ENCODE data around the gene MRFAP1.
"Not testable (repeated sequence)": the region's sequence is repeated elsewhere in the genome, so short reads cannot be mapped to it uniquely, and the experiment has no call there.

MRFAP1 gene

GRCh38 chr4:6612961-6613675 is 27.4 kb upstream of the MRFAP1 start:
- no peak for DNase-seq

- DNase-seq, result no peak
Measured at GRCh38 chr4:6613676-6614651, 26.5 kb upstream of the MRFAP1 start.

DNA sequence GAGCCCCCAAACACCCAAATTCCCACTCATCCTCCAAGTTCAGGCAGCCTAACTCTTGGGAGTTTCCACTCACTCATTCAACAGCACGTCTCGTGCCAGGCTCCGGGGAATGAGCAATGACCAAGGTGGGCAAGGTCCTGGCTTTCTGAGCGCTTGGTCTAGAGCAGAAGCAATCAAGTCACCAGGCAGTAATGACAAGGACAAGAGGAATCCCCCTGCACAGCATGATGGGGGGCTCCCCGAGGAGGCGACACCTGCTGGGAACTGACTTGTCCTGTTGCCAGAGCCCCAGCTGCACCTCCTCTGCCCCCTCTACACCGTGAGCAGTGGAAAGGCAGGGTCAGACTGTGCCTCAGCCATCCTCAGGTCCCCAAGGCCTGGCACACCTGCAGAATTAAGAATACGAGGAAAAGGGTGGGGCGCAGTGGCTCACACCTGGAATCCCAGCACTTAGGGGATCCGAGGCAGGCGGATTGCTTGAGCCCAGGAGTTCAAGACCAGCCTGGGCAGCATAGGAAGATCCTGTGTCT is 25.7 kb upstream of the MRFAP1 start:
- no peak for DNase-seq

GRCh38 chr4:6616087-6616995 is 24.1 kb upstream of the MRFAP1 start:
- DNase-seq, result no peak

DNA sequence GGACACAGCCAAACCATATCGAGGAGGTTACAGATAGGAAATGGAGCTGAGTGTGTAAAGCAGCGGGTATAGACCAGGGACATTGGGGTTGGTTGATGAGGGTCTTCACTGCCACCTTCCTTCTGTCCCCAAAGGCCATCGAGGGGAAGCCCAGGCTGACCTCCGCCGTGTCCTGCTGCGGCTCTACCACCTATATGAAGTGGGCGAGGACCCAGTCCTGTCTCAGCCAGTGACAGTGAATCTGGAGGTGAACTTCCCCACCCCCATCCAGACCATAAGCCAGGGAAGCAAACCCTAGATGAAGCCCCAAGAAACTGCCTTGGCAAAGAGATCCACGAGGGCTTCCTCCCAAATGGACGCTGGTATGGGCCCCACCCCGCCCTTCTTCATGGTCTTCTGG is 23.2 kb upstream of the MRFAP1 start:
- DNase-seq, result no peak

DNA sequence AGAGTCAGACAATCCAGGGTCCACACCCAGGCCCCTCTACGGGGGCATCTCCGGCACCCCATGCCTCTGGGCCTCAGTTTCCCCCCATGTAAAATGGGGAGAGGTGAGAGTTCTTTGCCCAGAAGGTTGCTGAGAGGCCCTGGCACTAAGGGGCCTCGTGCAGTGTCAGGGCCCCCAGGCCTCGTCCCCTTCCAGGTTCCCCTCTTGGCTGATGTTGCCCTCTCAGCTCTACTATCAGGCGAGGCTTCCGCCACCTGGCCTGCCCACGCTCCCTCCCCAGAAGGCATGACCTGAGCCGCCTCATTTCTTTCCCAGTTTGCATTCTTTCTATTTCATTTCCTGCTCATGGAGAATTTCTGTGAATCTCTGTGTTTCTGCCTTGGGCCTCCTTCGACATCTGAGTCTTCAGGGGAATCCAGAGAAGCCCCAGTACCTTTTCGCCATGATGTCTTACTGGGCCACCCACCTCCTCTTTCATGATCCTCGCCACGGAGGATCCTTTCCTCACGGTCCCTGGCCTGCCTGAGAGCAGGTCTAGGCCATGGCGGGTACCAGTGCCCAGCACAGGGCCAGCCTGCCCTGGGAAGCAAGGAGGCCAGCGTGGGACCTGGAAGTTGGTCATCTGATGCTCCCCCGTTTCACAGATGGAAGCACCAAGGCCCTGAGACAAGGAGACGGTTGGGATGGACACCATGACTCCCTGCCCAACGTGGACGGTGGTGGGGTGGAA is 21.9 kb upstream of the MRFAP1 start:
- DNase-seq, result no peak

DNA sequence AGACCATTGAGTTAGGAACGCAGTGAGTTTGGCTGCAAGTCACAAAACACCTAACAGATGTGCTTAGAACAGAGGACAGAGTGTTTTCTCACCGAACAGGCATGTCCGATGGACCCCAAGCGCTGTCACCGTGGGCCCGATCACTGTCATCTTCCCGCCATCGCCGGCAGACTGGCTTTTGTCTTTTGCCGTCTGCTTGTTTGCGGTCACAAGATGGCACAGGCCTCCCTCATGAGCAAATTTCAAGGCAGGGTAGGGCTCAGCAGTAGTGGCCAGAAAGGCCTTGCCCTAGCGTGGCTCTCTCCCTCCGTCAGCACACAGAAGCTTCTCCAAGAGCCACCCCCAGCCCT is 21.4 kb upstream of the MRFAP1 start:
- no peak for DNase-seq

- DNase-seq, result no peak
Measured at GRCh38 chr4:6619466-6620255, 20.8 kb upstream of the MRFAP1 start.

DNA sequence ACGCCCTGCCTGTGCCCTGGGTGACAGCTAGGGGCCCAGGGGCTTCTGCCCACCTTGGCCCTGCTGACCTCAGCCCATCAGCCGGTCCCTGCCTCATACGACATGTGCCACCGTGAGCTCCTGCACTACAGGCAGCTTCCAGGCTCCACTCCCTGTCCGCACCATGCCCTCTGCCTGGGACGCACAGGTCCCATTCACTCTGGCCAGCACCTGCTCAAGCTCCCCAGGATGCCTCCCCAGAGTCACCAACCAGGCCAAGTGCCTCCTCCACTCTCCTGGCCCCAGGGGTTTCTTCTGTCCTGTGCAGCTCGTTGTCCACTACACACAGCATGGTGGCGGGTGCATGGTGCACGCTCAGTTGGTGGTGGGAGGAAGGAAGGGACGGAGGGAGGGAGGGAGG is 20.2 kb upstream of the MRFAP1 start:
- no peak for DNase-seq

- DNase-seq, result no peak
Measured at GRCh38 chr4:6620891-6621555, 19.5 kb upstream of the MRFAP1 start.

DNA sequence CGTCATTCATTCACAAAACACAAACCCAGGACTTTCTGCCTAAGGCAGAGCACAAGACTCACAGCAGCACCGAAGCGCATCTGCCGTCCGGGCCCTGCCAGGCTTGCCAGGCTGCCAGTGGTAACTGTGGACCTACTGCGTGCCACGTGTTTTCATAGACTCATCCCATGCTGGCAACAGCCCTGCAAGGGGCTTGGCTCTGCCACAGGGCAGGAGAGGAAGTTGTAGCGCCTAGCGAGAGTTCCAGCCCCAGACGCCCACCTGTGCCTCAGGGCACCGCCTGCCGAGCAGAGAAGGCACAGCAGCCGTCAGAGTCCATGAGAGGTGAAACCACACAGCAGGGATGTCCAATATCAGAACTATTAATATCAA is 18.9 kb upstream of the MRFAP1 start:
- DNase-seq, result no peak

DNA sequence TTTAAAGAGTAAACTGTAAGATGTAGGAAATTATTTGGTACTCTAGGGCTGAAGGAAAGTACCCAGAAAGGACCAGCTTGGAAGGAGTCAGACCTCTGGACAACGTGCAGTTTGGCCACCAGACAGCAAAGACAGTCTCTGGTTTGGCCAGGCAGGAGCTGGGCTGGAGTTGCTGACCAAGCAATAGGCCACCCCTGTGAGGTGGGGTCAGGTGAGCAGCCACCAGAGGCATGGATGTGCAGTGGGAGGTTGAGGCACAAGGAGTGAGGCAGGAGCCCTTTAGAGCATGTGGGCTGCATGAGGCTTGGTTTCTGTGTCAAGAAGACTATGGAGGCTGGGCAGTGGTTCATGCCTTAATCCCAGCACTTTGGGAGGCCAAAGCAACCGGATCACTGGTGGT is 17.7 kb upstream of the MRFAP1 start:
- no peak for DNase-seq

- DNase-seq, result no peak
Measured at GRCh38 chr4:6625256-6625655, 15.2 kb upstream of the MRFAP1 start.

- DNase-seq, result no peak
Measured at GRCh38 chr4:6626066-6626465, 14.4 kb upstream of the MRFAP1 start.

DNA sequence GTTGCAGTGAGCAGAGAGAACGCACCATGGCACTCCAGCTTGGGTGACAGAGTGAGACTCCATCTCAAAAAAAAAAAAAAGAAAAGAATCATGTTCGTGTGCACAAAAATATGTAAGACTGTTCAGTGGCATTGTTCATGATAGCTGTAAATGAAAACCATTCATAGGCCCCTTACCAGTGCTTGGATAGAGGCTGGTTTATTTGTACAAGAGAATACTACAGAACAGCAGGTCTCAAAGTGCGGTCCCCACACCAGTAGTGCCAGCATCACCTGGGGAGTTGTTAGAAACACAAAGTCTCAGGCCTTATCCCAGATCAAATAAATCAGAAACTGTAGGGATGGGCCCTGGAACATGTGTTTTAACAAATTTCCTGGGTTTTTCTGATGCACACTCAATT is 12.7 kb upstream of the MRFAP1 start:
- DNase-seq, result no peak

GRCh38 chr4:6628484-6628883 is 12.0 kb upstream of the MRFAP1 start:
- DNase-seq, result not testable (repeated sequence)

DNA sequence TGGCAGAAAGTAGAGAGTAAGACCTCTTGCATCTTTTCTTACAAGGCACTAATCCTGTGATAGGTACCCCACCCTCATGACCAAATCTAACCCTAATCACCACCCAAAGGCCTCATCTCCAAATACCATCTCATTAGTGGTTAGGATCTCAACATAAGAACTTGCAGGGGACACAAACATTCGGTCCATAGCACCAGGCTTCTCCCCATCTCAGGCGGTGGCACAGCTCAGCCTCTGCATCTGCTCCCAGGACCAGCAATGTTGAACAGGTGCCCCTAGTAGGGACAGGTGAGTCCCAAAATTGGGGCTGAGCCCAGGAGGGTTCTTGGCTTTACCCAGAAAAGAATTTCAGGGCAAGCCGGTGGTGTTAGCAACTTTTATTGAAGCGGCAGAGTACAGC is 8.4 kb upstream of the MRFAP1 start:
- no peak for DNase-seq

DNA sequence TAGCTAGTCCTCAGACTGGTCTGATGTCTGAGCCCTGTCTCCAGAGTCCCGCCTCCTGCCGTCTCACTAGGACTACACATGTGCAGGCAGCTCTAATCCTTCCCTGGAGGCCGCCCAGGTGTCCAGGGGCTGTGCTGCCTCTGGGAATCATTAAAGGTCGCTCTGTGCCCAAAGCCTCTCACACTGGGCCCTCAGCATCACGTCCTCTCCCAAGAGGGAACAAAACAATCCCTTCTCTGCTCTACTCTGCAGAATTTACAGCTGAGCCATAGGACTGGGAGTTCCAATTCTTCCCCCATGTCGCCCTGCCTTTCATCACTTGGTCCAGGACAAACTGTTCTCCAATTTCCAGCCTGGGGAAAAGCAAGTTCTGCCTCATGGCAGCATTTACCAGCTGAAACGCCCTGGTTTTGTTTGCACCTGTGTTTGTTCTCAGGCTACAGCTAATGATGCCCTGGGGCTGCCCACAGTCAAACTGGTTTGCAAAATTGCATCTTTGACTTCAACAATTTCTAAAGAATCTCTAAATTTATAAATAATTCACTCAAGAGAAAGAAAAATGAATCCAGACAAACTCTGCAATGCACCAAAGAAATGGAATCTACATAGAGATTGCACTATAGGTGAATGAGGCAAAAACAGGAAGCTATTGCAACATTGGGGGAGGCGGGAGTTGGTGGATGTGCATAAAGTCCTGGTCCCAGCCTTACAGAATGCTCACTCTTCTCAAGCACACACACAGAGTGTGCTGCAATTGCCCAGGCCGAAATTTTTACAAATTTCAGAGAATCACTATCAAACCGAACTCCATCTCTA is 7.2 kb upstream of the MRFAP1 start:
- peak; percentile 70 for DNase-seq

DNA sequence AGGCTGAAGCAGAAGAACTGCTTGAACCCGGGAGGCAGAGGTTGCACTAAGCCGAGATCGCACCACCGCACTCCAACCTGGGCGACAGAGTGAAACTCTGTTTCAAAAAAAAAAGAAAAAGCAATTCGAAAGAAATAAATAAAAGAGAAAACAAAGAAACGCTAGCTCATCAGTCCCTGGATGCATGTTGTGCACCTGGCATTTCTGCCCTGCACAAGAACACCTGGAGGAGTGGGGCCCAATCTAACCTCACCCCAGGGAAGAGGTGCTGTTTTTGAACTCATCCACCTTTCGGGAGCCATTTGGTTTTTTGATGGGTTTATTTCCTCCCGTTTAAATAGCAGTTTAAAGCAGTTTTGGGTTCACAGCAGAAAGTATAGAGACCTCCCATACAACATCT is 5.7 kb upstream of the MRFAP1 start:
- no peak for DNase-seq

DNA sequence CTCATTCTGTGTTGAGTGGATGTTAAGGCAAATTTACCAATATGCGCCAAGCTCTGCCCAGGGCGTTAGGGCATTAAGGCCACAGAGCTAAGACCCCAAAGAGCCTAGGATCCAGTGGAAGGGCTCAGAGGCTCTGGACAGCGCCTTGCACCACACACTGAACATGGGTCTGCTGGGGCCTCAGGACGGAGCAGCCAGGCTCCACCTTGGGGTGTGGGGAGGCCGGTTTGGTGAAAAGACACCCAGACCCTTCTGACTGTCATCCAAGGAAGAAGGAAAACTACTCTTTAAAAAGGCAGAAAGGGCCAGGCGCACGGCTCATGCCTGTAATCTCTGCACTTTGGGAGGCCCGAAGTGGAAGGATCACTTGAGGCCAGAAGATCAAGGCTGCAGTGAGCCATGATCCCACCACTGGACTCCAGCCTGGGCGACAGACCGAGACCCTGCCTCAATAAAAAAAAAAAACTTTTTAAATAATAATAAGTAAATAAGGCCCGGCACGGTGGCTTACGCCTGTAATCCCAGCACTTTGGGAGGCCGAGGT is 1.3 kb upstream of the MRFAP1 start:
- DNase-seq, result no peak

Measured in fibroblast of skin of right quadriceps (primary cell).